Measurements from ENCODE around the gene FBRS.

DNA sequence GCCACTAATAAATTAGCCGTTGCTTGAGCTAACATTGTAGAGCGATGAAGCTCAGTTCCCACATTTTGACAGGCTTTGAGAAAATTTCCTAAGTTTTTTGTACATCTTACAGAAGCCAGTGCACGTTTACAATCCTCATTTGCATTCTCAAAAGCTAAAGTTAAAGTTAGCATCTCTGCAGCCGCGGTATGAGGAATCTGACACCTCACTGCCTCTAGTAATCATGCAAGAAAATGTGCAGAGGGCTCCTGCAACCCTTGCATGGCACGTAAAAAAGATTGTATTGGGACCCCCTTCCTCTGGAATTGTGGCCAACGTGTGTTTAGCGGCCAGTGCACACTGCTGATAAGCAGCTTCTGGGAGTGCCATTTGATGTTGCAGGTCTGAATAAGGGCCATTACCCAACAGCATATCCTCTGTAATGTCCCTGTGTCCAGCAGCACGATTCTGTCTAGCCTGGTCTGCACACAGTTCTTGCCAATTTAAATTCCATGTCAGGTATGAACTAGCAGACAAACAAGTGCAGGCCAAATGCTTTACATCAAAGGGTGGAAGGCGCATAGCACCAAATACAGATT lies 35.7 kb upstream of the FBRS start:
- TF ChIP-seq, protein P1, sequence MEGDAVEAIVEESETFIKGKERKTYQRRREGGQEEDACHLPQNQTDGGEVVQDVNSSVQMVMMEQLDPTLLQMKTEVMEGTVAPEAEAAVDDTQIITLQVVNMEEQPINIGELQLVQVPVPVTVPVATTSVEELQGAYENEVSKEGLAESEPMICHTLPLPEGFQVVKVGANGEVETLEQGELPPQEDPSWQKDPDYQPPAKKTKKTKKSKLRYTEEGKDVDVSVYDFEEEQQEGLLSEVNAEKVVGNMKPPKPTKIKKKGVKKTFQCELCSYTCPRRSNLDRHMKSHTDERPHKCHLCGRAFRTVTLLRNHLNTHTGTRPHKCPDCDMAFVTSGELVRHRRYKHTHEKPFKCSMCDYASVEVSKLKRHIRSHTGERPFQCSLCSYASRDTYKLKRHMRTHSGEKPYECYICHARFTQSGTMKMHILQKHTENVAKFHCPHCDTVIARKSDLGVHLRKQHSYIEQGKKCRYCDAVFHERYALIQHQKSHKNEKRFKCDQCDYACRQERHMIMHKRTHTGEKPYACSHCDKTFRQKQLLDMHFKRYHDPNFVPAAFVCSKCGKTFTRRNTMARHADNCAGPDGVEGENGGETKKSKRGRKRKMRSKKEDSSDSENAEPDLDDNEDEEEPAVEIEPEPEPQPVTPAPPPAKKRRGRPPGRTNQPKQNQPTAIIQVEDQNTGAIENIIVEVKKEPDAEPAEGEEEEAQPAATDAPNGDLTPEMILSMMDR (IDR thresholded peaks at IDR 0.05; ENCODE audit: extremely low read depth in 1 of 2, insufficient read depth in 1 of 2, low read depth in 1 of 2, low read length in 2 of 2): no peak
- no peak for TF ChIP-seq POLR2A (IDR thresholded peaks at IDR 0.05; ENCODE audit: low read depth, low read length)
- TF ChIP-seq FOS (IDR thresholded peaks at IDR 0.05; ENCODE audit: borderline replicate concordance, insufficient read depth, low read length): no peak

Measured in endothelial cell of umbilical vein (primary cell).